K562 treated with DMSO at 1 percent for 12 hours (cell line): ENCODE data around the gene CDH7. TPM values are rescaled to one million over a fixed set of nuclear protein-coding genes. Genes with fewer than 3 reads are reported as not detected.

Experiments
- total RNA-seq: library from RNA; unstranded; fragments of 300-600 nt; gene quantifications from 2 replicates; pipeline ENCODE4 v1.2.3, GENCODE V29; 2022; ENCODE audit not compliant: insufficient read depth

The CDH7 gene
- not detected in 2 replicates for total RNA-seq

DNA sequence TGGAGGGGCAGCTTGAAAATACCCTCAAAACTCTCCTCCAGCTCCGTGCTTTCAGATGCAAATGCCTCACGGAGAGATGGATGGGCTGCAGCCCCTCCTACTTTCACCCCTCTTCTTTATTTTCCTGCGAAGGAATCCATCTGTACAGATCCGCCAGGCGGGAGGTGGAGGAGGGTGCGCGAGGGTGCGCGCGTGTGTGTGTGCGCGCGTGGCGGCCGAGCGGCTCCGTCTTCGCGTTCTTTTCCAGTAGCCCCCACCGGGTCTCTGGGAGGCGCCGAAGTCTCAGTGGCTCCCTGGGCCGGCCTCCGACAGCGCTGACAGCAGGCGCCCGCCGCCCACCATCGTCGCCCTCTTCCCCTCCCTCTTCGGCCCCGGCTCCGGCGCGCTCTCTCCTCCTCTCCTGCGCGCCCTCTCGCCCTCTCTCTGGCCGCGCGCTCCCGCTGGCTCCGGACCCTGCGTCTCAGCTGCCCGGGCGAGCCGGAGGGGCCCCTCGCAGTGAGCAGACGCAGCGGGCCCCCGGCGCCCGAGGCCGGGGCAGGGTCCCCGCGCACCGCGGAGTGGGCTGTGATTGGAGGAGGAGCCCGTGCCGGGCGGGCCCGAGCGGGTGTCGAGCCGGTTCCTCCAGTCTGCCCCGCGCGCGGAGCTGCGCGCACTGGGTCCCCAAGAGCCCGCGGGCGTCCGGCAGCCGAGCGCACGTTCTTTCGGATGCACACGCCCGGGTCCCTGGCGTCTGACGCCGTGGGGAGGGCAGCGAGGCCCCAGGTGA is at the start of gene CDH7:
Gene CDH7 (plus strand): TSS at position 624 of the 766 bp plus-strand sequence. CDS start 11,831 bp downstream, outside the sequence.

